Measurements from ENCODE around the gene MORN1. TPM values are rescaled to one million over a fixed set of nuclear protein-coding genes. Genes with fewer than 3 reads are reported as not detected.

MORN1 gene
- total and polyA plus RNA-seq, 9 of the 15 experiments (the other 6 are each of a cell fraction or from before 2014, with no cell fraction given) = 0.24 to 9.3 (median 4.2) TPM

DNA sequence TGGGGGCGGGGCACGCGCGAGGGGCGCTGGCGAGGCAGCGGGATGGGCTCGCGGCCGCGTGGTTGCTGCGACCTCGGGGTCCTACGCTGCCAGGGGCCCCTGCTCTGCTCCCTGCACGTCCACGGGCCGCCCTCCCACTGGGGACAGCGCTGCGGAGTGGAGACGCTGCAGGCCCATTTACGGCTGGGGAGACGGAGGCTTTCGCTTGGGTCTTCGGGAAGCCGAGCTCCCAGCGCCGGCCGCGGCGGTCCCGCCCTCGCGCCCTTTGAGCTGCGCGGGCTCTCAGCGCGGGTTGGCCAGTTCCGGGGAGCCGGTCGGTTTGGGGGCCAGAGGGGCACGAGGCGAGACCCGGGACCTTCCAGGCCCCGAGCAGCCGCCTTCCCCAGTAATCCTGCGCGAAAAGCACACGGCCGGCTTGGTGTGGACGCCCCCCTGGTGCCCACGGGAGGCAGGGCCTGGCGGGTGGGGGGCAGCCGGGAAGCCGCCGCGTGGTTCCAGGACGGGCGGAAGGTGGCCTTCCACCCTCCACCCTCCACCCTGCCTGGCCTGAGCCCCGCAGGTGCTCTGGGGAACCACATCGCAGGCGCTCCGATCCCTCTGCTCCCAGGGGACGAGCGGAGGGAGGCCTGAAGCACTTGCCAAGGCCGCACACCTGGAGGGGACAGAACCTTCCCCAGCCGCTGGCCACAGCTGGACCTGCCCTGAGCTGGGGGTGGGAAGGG lies 21.6 kb upstream of the MORN1 start (continued):
- TF ChIP-seq, protein P1, sequence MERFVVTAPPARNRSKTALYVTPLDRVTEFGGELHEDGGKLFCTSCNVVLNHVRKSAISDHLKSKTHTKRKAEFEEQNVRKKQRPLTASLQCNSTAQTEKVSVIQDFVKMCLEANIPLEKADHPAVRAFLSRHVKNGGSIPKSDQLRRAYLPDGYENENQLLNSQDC (CRISPR knock-in tag; IDR thresholded peaks at IDR 0.05) = no peak; the same call in 1 of the 2 replicates
- TF ChIP-seq, protein P2, sequence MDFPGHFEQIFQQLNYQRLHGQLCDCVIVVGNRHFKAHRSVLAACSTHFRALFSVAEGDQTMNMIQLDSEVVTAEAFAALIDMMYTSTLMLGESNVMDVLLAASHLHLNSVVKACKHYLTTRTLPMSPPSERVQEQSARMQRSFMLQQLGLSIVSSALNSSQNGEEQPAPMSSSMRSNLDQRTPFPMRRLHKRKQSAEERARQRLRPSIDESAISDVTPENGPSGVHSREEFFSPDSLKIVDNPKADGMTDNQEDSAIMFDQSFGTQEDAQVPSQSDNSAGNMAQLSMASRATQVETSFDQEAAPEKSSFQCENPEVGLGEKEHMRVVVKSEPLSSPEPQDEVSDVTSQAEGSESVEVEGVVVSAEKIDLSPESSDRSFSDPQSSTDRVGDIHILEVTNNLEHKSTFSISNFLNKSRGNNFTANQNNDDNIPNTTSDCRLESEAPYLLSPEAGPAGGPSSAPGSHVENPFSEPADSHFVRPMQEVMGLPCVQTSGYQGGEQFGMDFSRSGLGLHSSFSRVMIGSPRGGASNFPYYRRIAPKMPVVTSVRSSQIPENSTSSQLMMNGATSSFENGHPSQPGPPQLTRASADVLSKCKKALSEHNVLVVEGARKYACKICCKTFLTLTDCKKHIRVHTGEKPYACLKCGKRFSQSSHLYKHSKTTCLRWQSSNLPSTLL (IDR thresholded peaks at IDR 0.05) = no peak
- TF ChIP-seq CEBPG (CRISPR knock-in tag; IDR thresholded peaks at IDR 0.05) = no peak
- no peak for TF ChIP-seq CEBPG (tag; conservative IDR thresholded peaks at IDR 0.05 in 1 of 2, IDR thresholded peaks at IDR 0.05 in 1 of 2)
- TF ChIP-seq CSDE1 (IDR thresholded peaks at IDR 0.05) = no peak
- no peak for TF ChIP-seq ZNF347 (CRISPR knock-in tag; IDR thresholded peaks at IDR 0.05; ENCODE audit: low read depth)
- no peak for TF ChIP-seq ZNF699 (CRISPR knock-in tag; IDR thresholded peaks at IDR 0.05; ENCODE audit: insufficient replicate concordance)
- TF ChIP-seq ELF4 (CRISPR knock-in tag; IDR thresholded peaks at IDR 0.05) = no peak
- TF ChIP-seq FUS (optimal IDR thresholded peaks at IDR 0.05; ENCODE audit: low read depth, low read length) = no peak
- no peak for TF ChIP-seq ZNF717 (CRISPR knock-in tag; IDR thresholded peaks at IDR 0.05)
- no peak for TF ChIP-seq ELK1 (CRISPR knock-in tag; IDR thresholded peaks at IDR 0.05)
- TF ChIP-seq ZC3H8 (IDR thresholded peaks at IDR 0.05) = no peak
- TF ChIP-seq SMARCB1 (IDR thresholded peaks at IDR 0.05; ENCODE audit: insufficient read length, low read depth) = no peak
- TF ChIP-seq, protein P3, sequence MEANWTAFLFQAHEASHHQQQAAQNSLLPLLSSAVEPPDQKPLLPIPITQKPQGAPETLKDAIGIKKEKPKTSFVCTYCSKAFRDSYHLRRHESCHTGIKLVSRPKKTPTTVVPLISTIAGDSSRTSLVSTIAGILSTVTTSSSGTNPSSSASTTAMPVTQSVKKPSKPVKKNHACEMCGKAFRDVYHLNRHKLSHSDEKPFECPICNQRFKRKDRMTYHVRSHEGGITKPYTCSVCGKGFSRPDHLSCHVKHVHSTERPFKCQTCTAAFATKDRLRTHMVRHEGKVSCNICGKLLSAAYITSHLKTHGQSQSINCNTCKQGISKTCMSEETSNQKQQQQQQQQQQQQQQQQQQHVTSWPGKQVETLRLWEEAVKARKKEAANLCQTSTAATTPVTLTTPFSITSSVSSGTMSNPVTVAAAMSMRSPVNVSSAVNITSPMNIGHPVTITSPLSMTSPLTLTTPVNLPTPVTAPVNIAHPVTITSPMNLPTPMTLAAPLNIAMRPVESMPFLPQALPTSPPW (CRISPR knock-in tag; IDR thresholded peaks at IDR 0.05) = peak; percentile 70
- no peak for TF ChIP-seq HSF4 (CRISPR knock-in tag; IDR thresholded peaks at IDR 0.05; ENCODE audit: borderline replicate concordance)
- TF ChIP-seq RBBP5 (IDR thresholded peaks at IDR 0.05; ENCODE audit: borderline replicate concordance, insufficient read depth, low read length, poor library complexity, severe bottlenecking) = no peak
- no peak for TF ChIP-seq NR2C1 (IDR thresholded peaks at IDR 0.05)
- TF ChIP-seq NR2C1 (tag; IDR thresholded peaks at IDR 0.05) = no peak
- TF ChIP-seq BDP1 (IDR thresholded peaks at IDR 0.05; ENCODE audit: insufficient read depth, insufficient read length) = no peak
- TF ChIP-seq NR2F6 (CRISPR knock-in tag; IDR thresholded peaks at IDR 0.05) = no peak
- no peak for TF ChIP-seq ZNF644 (tag; IDR thresholded peaks at IDR 0.05; ENCODE audit: low read depth)
- peak in 1 of 3 experiments; percentile 27 for TF ChIP-seq YY1 (IDR thresholded peaks at IDR 0.05; ENCODE audit: borderline replicate concordance in 1 of 3, control insufficient read depth in 1 of 3, extremely low read depth in 1 of 3, insufficient read depth in 3 of 3, insufficient read length in 1 of 3, insufficient replicate concordance in 2 of 3, low read depth in 1 of 3, low read length in 2 of 3)
- no peak for TF ChIP-seq NFXL1 (CRISPR knock-in tag; IDR thresholded peaks at IDR 0.05)
- no peak for TF ChIP-seq NR4A1 (CRISPR knock-in tag; IDR thresholded peaks at IDR 0.05)
- no peak for TF ChIP-seq NR4A1 (tag; IDR thresholded peaks at IDR 0.05)

All from K562 (cell line).